ENCODE data around the gene KCNJ9. TPM values are rescaled to one million over a fixed set of nuclear protein-coding genes. Genes with fewer than 3 reads are reported as not detected.

Gene KCNJ9
- total and polyA plus RNA-seq, 2 experiments from 2014 or later: 0.24 to 0.34 TPM

DNA sequence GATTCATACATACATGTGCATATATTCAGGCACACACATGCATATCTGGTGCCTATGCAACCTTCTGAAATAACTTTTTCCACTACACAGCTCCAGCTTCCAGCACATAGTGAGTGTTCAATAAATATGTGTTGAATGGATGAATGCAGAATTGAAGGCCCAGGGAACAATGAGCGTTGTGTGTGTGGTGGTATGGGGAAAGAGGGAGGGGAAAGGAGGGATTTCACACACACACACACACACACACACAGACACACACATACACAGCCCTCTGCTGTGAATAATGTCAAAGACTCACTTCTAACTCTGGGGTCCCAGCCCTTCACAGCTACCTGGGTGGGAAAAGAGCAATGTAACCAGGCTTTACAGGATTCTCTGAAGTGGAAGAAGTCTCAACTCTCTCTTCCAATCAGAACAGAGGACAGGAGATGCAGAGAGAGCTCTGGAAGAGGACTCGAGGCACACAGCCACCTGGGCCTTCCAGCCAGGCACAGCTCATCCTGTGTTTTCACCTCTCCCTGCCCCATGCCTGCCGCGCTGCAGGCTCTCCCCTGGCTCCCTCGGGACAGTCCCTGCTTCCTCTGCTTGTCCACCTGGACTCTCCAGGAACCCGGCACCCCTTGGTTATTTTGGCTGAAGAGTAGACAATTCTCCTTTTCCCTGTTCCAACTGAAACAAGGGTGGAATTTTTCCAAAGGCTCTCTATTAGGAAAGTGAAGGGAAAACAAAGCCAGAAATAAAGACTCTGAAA, 22.5 kb downstream of the KCNJ9 start:
- ATAC-seq (peak; percentile 10), DNase-seq (ENCODE audit: low spot score) (no peak)
- Histone ChIP-seq H3K27me3 (ENCODE audit: insufficient read depth) (no peaks in the 10 kb centered on the region), H3K4me3 (no peak overlapping the region), H3K36me3 (ENCODE audit: insufficient read depth) (no peaks in the 10 kb centered on the region), H3K27ac (ENCODE audit: low read depth) (no peak overlapping the region), H3K4me2 (no peak overlapping the region), H3K4me1 (ENCODE audit: insufficient read depth) (peaks cover 25% of the 10 kb centered on the region), H3F3A (replicated peaks; ENCODE audit: low read depth) (0 out of 2 replicates have a peak, but pooled peaks cover 12% of the 10 kb centered on the region), H3K79me2 (replicated peaks; ENCODE audit: insufficient read depth) (no peaks in the 10 kb centered on the region), H3K9me2 (ENCODE audit: insufficient read depth) (peaks cover 9% of the 10 kb centered on the region), H4K20me1 (replicated peaks; ENCODE audit: insufficient read depth) (no peaks in the 10 kb centered on the region), H2AFZ (peak overlapping the region; percentile 87)
- Mint-ChIP-seq H3K9me3 (no peaks in the 10 kb centered on the region), H3K4me3 (no peak overlapping the region; the same call in 2 of the 3 replicates), H3K36me3 (ENCODE audit: low read depth) (no peaks in the 10 kb centered on the region), H3K4me1 (peaks cover 40% of the 10 kb centered on the region), H3K27ac (no peak overlapping the region), H3K27me3 (ENCODE audit: insufficient read depth, low read depth, poor library complexity) (peaks cover 9% of the 10 kb centered on the region)
- no peak for TF ChIP-seq ZNF462 (CRISPR knock-in tag; IDR thresholded peaks at IDR 0.05)
- no peak for TF ChIP-seq STAT1 (IDR thresholded peaks at IDR 0.05; ENCODE audit: unreplicated experiment)
- no peak for TF ChIP-seq CREB1 (CRISPR knock-in tag; IDR thresholded peaks at IDR 0.05; ENCODE audit: low read depth)
- TF ChIP-seq NANOG (IDR thresholded peaks at IDR 0.05; ENCODE audit: borderline replicate concordance): no peak
- no peak for TF ChIP-seq JUNB (IDR thresholded peaks at IDR 0.05; ENCODE audit: unreplicated experiment)
- TF ChIP-seq EZH2phosphoT487 (IDR thresholded peaks at IDR 0.05; ENCODE audit: unreplicated experiment): no peak
- TF ChIP-seq ZNF114 (CRISPR knock-in tag; IDR thresholded peaks at IDR 0.05): no peak
- TF ChIP-seq ETS1 (IDR thresholded peaks at IDR 0.05): no peak
